Kidney (tissue), 14 donors: Measurements from ENCODE around the gene TRIP10. TPM values are rescaled to one million over a fixed set of nuclear protein-coding genes. Genes with fewer than 3 reads are reported as not detected.
"Not testable (repeated sequence)": the region's sequence is repeated elsewhere in the genome, so short reads cannot be mapped to it uniquely, and the experiment has no call there.

Experiments used
- DNase-seq, 5 donors: peaks; one replicate each; pipeline ENCODE4 v3.0.0-alpha.2; 2013 to 2020
- FAIRE-seq: peaks from 2 replicates; lab custom pipeline; 2012; peaks lifted over from hg19 to GRCh38; lab: Jason Lieb, UNC
- H3K27ac ChIP-seq, 2 donors: one replicate each; pipeline ENCODE4 v1.7.0; 2013; ENCODE audit warnings: low read depth in 2 of 2, low read length in 2 of 2, inconsistent platforms in 1 of 2
- H3K27me3 ChIP-seq: one replicate; pipeline ENCODE4 v1.7.1; 2013; ENCODE audit warnings: low read length, inconsistent platforms; ENCODE audit not compliant: control insufficient read depth, insufficient read depth
- H3K36me3 ChIP-seq, 3 donors: one replicate each; pipeline versions ENCODE4 v1.7.0 to v1.7.1; 2013; ENCODE audit warnings: low read length in 3 of 3, control low read depth in 1 of 3, inconsistent platforms in 1 of 3; ENCODE audit not compliant: insufficient read depth in 3 of 3, control insufficient read depth in 2 of 3
- H3K4me1 ChIP-seq, 3 donors: one replicate each; pipeline versions ENCODE4 v1.7.0 to v1.7.1; 2013; ENCODE audit warnings: low read length in 3 of 3, inconsistent platforms in 1 of 3, low read depth in 1 of 3; ENCODE audit not compliant: control insufficient read depth in 2 of 3, insufficient read depth in 2 of 3
- H3K4me3 ChIP-seq, 3 donors: one replicate each; pipeline versions ENCODE4 v1.7.0 to v1.8.1; 2013; ENCODE audit warnings: low read length in 3 of 3, control low read depth in 1 of 3, inconsistent platforms in 1 of 3
- H3K9ac ChIP-seq, 3 donors: one replicate each; pipeline versions ENCODE4 v1.7.0 to v1.7.1; 2013; ENCODE audit warnings: low read length in 3 of 3, control low read depth in 1 of 3, inconsistent platforms in 1 of 3
- H3K9me3 ChIP-seq, 3 donors: one replicate each; pipeline versions ENCODE4 v1.7.0 to v1.7.1; 2013; ENCODE audit warnings: low read length in 3 of 3, control low read depth in 1 of 3, inconsistent platforms in 1 of 3; ENCODE audit not compliant: control insufficient read depth in 2 of 3, insufficient read depth in 1 of 3
- intact Hi-C: fragments of 100-400 bp; cut with DNase I; formaldehyde crosslinking; loops from one replicate; pipeline ENCODE4 v1.11.1; 2022
- polyA plus RNA-seq: library from polyadenylated mRNA; stranded (reverse); fragments of 350-450 nt; fragmentation: Illumina TruSeq; extraction: RNeasy Lipid Tissue Mini Kit (QIAGEN cat#74804); gene quantifications from one replicate; pipeline ENCODE4 v1.2.3, GENCODE V29; 2014; ENCODE audit warnings: low read depth, low replicate concordance; ENCODE audit not compliant: insufficient read depth
- total RNA-seq: library from RNA; stranded (reverse); fragmentation: NEBNext Ultra II Directional; extraction: Animal tissue kit (Norgen Biotek cat#: 25700); gene quantifications from one replicate; pipeline ENCODE4 v1.2.1, GENCODE V29; 2021
- TF ChIP-seq, protein P1 (sequence below): IDR thresholded peaks from 3 replicates; pipeline ENCODE4 v1.5.1; 2012; ENCODE audit warnings: mild to moderate bottlenecking, moderate library complexity, borderline replicate concordance; ENCODE audit not compliant: insufficient read depth; ENCODE audit errors: extremely low read depth
- donor health status: control.
- donor health status: control.
- donor health status: control.
- donor health status: control.
- donor health status: control.
- donor health status: DM: yes; HTN: yes; CAD: no.
- donor health status: Normal renal cell carcinoma (clear cell type).

TRIP10 gene
- total and polyA plus RNA-seq, 2 donors from 2014 or later, result 57.5 to 92.9 TPM

DNA sequence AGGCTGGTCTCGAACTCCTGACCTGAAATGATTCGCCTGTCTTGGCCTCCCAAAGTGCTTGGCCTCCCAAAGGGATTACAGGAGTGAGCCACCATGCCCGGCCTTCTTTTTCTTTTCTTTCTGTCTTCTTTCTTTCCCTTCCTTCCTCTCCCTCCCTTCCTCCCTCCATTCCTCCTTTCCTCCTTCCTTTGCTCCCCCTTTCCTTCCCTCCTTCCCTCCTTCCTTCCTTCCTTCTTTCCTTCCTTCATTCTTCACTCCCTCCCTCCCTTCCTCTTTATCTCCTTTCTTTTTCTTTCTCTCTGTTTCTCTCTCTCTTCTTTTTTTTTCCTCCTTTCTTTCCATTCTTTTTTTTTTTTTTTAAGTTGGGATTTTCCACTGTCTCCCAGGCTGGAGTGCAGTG, 31.1 kb upstream of the TRIP10 start:
- Histone ChIP-seq H3K9me3 (no peaks in the 10 kb centered on the region), H3K4me1 (no peaks in the 10 kb centered on the region), H3K27me3 (peaks cover 11% of the 10 kb centered on the region), H3K9ac (no peak overlapping the region), H3K36me3 (no peaks in the 10 kb centered on the region), H3K4me3 (no peak overlapping the region), H3K27ac (no peak overlapping the region)
- no peak for DNase-seq
- intact Hi-C loops, result no loop called here
- TF ChIP-seq, protein P1, sequence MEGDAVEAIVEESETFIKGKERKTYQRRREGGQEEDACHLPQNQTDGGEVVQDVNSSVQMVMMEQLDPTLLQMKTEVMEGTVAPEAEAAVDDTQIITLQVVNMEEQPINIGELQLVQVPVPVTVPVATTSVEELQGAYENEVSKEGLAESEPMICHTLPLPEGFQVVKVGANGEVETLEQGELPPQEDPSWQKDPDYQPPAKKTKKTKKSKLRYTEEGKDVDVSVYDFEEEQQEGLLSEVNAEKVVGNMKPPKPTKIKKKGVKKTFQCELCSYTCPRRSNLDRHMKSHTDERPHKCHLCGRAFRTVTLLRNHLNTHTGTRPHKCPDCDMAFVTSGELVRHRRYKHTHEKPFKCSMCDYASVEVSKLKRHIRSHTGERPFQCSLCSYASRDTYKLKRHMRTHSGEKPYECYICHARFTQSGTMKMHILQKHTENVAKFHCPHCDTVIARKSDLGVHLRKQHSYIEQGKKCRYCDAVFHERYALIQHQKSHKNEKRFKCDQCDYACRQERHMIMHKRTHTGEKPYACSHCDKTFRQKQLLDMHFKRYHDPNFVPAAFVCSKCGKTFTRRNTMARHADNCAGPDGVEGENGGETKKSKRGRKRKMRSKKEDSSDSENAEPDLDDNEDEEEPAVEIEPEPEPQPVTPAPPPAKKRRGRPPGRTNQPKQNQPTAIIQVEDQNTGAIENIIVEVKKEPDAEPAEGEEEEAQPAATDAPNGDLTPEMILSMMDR, result no peak
- FAIRE-seq, result no peak

DNA sequence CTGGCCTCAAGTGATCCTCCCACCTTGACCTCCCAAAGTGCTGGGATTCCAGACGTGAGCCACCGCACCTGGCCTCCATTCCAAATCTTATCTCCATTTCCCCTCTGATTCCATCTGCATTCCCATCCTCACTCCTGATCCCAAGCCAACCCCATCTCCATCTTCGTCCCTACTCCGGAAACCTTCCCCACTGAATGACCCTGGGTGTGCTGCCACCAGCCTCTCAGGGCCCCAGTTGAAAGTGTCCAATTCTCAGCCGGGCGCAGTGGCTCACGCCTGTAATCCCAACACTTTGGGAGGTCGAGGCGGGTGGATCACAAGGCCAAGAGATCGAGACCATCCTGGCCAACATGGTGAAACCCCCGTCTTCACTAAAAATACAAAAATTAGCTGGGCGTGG, 30.6 kb upstream of the TRIP10 start:
- H3K27ac ChIP-seq, H3K9ac ChIP-seq, H3K9me3 ChIP-seq, intact Hi-C loops, FAIRE-seq, H3K4me3 ChIP-seq, H3K4me1 ChIP-seq, H3K36me3 ChIP-seq: not testable (repeated sequence)
- DNase-seq, result peak in 1 of 5 donors; percentile 22
- peaks cover 11% of the 10 kb centered on the region for H3K27me3 ChIP-seq

DNA sequence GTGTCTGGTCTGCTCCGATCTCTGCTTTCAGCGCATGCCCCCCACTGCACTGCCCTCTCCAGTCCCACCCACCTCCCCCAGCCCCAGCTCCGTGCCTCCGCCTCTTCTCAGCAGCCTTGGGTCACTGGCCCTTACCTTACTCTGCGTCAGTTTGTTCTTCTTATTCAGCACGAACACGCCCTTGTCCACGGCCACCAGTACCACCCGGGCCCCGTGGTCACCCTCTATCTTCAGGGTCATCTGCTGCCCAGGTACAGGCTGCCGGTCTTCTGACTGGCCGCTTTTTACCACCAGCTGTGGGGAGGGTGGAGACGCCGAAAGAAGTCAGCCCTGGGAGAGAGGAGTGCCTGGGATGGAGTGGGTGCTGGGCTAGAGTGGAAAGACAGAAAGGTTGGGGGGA, 29.9 kb upstream of the TRIP10 start:
- H3K27ac ChIP-seq, result no peak overlapping the region
- TF ChIP-seq, protein P1, result no peak
- H3K36me3 ChIP-seq, result no peaks in the 10 kb centered on the region
- peaks cover 11% of the 10 kb centered on the region for H3K27me3 ChIP-seq
- DNase-seq, result peak in 1 of 5 donors; percentile 47
- no peaks in the 10 kb centered on the region for H3K9me3 ChIP-seq
- no peak overlapping the region for H3K9ac ChIP-seq
- H3K4me1 ChIP-seq, result no peaks in the 10 kb centered on the region
- intact Hi-C loops, result no loop called here
- no peak overlapping the region for H3K4me3 ChIP-seq
- FAIRE-seq, result no peak

DNA sequence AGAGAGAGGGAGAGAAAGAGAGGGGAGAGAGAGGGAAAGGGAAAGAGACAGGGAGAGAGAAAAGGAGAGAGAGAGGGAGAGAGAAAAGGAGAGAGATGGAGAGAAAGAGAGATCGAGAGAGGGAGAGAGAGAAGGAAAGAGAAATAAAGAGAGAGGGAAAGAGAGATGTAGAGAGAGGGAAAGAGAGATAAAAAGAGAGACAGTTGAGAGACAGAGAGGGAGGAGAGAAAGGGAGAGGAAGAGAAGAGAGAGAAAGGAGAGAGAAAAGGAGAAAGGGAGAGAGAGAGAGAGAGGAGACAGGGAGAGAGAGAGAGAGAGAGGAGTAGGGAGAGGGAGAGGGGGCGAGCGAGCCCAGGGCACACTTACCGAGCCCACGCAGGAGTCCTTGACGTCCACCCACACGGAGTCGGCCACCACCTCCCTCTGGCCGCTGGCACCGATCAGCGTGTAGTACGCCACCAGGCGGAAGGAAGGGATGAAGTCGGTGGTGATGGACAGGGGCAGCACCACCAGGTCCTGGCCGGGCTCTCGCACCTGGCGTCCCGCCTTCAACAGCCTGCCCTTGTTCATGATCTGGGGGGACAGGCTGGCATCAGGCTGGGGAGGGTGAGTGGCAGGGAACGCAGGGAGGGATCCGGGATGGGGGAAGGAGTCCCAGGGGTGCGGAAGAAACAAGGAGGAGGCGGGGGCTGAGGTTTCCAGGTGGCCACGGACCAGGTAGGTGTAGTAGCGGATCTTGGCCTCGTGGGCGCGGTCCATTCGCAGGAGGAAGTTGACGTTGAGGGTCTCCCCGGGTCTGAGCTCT, 29.0 kb upstream of the TRIP10 start:
- TF ChIP-seq, protein P1, result no peak
- FAIRE-seq (no peak), DNase-seq (peak in 2 of 5 donors; percentile 27 to 69)
- intact Hi-C loops, result no loop called here
- Histone ChIP-seq H3K36me3 (no peaks in the 10 kb centered on the region), H3K9me3 (no peaks in the 10 kb centered on the region), H3K27ac (no peak overlapping the region), H3K4me3 (no peak overlapping the region), H3K27me3 (peaks cover 11% of the 10 kb centered on the region), H3K4me1 (no peaks in the 10 kb centered on the region), H3K9ac (no peak overlapping the region)
